ENCODE measurements around the gene TET3.
A peak's percentile ranks its signal among the peaks of the same experiment; 100 is the strongest.

Gene TET3

DNA sequence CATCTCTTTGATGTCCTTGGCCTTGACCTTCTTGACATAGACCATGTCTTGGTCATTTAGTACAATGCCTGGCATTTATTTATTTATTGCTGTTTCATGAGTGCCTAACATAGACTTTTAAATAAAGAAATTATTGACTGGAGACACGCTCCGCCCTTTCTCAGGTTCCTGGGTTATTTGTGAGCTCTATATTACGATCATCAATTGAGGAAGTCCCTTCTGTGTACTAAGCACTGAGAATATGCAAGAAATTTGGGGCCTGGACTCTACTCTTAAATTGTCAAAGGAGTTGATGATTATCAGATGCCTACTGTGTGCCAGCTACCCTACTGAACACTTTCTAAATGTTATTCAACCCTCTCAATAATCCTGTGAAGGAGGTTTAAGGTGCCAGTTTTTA, 19.7 kb upstream of the TET3 start:
- DNase-seq: no peak

DNA sequence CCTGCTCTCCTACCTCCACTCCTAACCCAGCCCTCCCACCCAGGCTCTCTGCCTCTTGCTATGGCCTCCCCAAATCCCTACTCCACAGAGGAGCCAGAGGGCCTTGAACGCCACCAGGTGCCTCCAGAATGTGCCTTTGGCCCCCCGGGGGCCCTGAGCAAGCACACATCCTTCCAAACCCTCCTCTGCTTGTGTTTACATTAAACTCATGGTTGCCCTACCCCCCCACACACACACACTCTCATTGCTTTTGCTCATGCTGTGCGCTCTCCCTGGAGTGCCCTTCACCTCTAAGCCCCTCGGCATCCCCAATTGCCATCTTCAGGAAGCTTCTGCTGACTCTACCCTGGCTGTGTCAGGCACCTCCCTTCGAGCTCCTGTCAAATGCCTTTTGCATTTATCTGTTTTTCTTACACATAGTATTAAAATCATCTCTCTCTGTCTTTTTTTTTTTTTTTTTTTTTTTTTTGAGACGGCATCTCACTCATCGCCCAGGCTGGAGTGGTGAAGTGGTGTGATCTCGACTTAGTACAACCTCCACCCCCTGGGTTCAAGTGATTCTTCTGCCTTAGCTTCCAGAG, 16.3 kb upstream of the TET3 start:
- no peak for DNase-seq

DNA sequence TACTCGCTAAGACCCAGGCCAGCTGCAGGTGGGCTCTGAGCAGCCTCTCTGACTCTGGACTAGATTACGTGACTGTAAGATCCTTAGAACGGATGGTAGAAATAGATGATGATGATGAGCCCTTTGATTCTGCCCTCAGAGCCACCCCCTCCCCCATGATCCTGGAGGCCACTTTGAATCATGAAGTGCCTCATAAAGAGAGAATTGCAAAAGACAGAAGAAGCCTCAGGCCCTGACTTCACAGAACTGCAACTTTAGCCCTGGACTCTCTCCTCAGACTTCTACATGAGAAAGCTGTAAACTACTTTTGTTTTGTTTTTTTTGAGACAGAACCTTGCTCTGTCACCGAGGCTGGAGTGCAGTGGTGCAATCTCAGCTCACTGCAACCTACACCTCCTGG, 15.4 kb upstream of the TET3 start:
- no peak for DNase-seq

DNA sequence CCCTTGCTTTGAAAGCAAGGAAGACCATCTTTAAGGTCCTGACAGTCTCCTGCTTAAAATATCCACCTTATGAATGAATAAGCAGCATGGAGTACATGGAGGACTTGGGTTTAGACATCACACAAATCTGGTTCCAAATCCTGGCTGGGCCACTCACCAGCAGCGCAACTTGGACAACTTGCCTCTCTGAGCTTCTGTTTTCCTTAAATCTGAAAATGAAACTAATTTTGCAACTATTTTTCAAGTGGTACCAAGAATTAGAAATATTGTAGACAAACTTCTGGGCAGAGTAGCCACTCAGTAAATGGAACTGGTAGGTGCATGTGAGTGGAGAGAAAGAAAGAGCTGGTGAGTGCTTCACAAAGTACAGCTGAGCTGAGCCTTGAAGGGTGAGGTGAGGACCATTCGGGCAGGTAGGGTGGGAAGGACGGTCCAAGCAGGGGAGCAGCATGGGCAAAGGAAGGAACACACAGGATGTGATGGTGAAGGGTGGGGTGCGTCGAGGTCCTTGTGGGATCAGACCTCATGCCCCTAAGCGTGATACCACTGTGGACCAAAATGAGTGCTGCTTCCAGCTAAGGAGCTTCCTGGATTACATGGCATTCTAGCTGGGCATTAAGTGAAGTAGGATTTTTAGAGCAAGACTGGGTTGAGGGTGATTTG, 14.4 kb upstream of the TET3 start:
- no peak for DNase-seq

DNA sequence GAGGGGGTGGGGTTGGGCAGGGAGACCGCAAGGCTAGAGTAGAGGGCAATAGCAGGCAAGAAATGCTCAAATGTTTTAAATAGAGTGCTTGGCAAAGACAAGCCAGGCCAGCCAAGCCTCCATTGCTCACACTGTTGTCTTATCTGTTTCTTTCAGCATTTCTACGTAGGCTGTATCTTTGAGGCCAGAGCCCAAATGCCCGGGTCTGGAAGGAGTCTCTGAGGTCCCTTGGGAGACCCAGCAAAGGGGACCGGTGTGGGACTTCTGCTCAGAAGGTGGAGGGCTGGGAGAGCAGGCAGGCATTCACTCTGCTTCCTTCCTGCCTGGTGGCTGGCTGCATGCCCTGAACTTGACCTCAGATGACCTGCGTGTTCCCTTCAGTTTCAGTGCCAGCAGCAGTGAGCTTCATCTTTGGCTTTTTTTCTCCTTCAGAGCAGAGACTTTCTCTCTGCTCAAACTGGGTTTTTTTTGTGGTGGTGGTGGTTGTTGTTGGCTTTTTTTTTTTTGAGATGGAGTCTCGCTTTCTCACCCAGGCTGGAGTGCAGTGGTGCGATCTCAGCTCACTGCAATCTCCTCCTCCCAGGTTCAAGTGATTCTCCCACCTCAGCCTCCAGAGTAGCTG, 13.7 kb upstream of the TET3 start:
- peak; percentile 84 for DNase-seq

DNA sequence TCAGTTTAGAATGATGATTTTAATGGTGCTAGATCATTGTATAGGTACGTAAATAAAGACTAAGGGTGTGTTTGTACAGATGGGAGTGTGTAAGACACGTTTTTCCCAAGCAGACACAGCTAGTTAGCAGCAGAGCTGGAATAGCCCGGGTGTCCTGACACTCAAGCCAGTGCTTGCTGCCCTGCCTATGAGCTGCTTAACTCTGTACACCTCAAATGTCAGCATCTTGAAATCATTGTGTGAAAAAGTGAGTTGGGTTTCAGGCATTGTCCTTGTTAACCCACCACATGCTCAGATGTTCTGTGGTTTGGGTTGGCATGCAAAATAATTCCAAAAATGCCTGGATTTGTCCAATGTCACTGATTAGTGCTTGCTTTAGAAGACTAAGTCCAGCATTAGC, 13.0 kb upstream of the TET3 start:
- no peak for DNase-seq

DNA sequence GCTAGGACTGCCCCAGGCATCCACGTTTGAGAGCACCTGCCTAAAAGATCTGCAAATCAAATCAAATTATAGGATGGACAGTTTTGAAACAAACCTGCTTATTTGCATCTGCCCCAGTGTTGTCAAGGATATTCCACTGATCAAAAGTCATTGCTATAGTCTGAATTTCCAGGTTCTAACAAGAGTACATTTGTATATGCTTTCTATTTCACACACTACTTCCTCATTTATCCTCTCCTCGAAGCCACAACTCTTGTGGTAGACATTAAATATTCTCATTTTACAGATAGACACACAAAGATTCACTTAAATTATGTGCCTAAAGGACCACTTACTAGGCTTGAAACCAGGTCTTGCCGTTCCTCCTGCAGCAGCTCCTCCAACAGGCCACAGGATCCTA, 11.9 kb upstream of the TET3 start:
- no peak for DNase-seq

DNA sequence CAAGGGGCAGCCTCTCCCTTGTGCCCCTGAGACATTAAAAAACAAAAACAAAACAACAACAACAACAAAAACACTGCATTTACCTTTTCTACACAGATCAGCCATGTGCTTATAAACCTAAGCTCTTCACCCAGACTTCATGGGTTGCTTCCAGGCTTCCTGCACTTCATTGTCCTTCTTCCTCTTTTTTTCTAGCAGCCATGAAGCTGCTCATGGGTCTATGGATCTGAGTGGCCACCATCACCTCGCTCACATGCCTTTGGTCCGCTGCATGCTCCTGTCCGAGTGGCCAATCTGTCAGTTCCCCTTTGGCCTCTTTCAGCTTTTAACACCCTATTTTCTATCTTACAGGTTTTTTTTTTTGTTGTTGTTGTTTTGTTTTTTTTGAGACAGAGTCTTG, 9.0 kb upstream of the TET3 start:
- DNase-seq: no peak

DNA sequence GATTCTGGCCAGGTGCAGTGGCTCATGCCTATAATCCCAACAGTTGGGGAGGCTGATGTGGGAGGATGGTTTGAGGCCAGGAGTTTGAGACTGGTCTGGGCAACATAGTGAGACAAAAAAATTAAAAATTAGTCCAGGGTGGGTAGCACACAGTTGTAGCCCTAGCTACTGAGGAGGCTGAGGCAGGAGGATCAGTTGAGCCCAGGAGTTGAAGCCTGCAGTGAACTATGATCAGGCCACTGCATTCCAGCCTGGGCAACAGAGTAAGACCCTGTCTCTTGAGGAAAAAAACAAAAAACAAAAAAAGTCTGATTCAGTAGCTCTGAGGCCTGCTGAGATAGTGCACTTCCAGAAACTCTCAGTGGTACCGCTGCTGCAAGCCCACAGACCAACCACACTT, 7.9 kb upstream of the TET3 start:
- no peak for DNase-seq

DNA sequence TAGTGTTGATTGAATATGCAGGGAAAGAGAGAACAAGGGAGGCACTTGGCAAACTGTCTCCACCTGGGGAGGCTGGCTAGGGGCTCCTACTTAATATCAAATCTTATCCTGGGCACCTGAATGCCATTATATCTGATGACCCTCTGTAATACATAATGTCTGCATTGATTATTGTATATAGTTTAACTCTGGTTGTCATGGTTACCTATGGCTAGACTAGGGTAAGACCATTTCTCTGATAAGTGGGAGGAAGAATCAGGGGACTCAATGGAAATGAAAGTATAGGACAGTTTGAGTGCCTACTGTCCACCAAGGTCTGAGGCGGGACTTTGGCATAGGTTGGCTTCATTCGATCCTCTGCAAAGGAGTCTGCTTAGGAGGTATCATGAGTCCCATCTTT, 7.2 kb upstream of the TET3 start:
- no peak for DNase-seq

DNA sequence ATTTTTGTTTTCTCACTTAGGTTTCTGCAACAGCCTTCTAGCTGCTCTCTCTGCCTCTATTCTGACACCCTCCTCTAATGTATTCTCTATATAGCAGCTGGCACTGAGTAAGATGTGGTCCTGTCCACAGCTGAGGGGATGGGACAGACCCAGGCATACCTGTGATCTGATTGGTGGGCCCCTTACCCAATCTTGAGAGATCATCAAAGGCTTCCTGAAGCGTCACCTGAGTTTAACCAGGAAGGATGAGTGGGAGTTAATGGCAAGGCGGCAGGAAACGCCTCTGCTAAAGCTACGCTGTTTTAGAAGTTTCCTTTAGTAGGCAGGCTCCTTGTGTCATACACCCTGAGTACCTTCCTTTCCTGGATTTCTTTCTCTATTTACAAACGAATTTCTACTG, 5.7 kb upstream of the TET3 start:
- DNase-seq: peak; percentile 33

DNA sequence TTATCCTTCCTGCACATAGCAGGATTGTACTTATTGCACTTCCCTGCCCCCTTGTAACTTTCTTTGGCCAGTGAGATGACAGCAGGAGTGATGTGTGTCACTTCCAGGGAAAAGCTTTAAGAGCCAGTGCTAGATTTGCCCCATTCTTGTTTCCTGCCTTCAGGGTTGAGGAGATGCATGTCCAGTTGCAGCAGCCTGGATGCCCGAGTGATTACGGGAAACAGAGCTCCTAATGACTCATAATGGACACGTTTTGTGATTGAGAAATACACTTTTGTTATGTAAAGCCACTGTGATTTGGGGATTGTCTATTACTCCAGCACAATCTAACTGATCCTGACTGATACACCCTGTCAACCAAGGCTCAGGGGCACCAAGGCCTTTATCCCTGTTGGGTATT, 5.0 kb upstream of the TET3 start:
- DNase-seq: no peak

DNA sequence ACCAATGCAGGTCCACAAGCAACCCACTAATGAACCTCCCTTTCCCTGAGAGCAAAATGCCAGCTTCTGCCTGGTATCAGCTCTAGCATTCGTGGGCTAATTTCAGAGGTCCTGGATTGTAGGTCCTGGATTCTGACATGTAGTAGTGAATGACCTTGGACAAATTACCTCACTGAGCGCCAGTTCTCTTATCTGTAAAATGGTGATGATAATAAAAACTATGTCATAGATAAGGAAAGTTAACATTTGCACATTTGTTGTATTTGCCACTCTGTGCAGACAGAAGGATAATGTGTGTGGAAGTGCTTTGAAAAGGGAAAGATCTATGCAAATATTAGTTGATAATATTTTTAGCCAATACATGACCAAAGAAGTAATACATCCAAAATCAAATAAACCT, 4.1 kb upstream of the TET3 start:
- DNase-seq: no peak

DNA sequence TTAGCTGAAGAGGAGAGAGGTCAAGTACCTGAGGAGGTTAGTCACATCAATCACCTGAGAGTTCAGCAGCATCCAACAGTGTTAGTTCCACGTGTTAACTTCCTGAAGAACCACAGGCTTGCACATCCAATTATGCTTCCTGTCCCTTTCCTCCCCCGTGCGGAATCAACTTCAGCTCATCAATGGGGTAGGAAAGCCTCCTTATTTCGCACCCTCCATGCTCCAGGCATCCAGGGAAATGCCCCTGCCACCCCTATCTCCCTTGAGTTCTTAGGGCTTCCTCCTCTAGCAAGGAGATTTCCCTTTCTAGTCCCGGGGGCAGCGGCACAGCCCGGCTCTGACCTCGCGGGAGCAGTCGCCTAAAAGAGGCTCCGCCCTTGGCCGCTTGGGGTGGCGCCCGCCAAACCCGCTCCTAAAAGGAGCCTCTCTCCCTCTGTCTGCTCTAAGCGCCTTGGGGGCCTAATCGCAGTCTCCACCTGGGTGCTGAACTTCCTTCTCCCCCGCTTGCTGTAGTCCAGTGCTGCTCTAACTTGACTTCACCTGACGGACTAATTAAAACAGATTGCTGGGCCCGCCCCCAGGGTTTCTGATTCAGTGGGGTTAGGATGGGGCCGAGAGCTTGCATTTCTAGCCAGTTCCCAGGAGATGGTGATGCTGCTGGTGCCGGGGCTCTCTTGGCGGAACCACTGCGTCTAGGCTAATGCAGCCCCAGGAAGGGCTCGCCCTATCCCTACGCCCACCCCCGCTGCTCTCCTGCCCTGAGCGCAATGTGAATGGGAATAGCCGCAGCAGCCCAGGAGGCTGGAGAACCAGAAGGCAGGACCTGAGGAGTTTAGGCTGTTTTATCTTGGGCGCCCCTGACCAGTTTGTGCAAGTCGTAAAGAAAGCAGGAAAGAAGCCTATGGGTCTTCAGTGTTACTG, 3.4 kb upstream of the TET3 start:
- no peak for DNase-seq

DNA sequence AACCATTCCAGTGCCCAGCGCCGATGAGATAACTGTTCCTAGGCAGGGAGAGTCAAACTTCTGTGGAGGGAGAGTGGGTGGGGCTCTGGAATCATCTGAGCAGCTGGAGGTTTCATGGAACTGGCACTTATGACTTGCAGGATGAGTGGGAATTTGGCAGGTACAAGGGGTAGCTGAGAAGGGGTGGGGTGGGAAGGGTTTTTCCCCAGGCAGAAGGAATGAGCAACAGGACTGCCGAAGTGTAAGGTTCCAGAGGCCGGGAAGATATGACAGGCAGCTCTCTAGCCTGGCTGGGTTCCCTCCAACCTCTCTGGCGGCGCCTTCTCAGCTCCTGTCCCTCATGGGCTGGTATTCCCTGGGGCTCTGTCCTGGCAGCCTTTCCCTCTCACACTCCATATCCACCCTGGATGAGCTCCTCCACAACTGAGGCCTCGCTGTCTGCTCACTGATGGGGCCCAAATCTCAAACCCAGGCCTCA, 2.5 kb upstream of the TET3 start:
- DNase-seq: no peak

DNA sequence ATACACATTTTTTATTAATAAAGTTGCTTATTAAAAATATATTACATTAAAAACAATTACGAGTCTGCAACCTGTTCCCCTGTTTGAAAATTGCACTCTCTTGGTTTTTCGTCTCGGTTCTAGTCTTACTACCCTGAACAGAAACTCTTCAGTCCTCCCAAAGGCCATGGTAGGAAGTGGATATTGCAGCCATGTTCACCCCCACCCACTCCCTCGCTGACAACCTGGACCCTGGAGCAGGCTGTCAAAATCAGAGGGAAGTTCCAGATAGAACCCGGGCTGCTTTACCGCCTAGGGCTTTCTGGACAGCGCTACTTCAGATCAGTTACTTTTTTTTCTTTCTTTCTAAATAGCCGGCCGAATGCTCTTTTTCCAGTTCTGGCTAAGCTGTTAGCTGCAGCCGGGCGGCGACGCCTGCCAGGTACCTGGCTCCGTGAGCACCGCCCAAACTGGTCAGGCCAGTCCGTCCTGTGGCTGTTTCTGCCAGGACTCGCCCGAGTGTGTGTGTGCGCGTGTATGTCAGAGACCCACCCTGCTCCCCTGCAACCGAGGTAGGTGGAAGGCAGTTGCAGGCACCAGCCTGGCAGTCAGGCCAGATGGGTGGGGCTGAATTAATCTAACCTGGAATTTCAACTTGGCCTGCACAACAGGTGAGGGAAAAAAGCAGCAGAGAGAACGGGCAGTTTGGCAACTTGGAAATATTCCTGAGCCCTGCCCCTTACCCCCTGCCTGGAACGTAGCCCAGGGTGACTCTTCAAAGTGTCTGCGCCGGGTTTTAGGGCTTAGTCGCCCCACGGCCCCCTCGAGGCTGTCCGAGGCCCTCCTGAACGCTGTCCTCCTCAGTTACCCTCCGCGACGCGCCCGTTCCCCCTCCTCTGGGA, 1.1 kb upstream of the TET3 start:
- no peak for DNase-seq

DNA sequence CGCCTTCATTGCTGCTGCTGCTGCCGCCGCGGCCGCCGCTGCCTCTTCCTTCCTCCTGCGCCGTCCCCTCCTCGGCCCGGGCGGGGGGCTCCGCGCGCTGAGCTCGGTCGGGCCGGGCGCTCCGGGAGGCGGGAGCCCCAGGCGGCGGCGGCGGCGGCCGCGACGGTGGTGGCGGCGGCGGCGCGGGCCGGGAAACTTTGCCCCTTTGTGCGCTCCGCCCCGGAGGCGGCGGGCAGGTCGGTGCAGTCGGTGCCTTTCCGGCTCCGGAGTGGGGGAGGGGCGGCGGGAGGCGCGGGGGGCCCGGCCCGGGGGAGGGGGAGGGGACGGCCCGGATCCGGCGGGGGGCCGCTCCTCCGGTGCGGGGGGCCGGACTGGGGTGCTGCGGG, 205 bp downstream of the TET3 start:
- no peak for DNase-seq

DNA sequence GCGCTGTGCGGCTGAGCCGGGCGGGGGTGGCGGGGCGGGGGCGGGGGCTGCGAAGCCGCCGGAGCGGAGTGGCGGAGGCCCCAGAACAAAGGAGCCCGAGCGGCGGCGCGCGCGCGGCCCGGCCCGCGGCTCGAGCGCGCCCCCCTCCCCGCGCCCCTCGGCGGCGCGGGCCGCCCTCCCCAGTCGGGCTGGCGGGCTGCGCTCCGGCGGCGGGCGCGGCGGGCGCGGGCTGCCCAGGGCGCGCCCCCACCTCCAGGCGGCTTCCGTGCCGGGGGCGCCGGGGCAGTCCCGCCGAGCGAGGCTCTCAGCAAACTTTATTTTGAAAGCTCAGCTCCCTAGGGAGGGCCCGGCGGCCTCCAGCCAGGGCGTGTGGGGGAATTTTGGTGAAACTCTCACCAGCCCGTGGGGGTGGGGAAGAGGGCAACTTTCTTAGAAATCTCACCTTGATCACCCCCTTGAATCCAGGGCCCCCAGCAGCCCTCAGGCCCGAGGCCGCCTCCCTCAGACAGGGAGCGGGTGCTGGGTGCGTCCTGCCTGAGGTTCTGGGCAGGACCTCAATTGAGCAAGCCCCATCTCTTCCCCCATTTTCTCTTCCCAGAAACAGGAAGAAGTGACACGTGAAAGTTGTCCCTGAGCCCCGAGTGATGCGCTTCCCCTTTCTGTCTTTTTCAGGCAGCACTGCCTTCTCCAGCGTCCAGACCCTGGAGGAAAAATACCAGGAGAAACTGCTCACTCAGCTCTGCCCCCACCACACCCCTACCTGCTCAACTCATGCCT, 786 bp downstream of the TET3 start:
- no peak for DNase-seq

DNA sequence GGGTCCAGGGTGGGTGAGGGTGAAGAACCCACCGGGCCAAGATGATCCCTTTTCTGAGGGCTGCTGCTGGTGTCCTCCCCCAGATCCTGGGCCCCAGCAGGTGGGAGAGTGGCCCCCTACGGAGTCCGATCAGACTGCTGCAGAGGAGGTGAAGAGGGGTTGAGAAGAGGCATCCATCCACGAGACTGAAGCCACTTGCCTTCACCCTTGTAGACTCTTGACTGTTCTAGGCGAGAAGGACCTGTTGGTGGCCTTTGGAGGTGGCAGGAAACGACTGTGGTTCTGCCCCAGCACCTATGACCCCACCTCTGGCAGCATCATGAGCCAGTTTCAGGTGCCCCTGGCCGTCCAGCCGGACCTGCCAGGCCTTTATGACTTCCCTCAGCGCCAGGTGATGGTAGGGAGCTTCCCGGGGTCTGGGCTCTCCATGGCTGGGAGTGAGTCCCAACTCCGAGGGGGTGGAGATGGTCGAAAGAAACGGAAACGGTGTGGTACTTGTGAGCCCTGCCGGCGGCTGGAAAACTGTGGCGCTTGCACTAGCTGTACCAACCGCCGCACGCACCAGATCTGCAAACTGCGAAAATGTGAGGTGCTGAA, 1.5 kb downstream of the TET3 start:
- DNase-seq: no peak

DNA sequence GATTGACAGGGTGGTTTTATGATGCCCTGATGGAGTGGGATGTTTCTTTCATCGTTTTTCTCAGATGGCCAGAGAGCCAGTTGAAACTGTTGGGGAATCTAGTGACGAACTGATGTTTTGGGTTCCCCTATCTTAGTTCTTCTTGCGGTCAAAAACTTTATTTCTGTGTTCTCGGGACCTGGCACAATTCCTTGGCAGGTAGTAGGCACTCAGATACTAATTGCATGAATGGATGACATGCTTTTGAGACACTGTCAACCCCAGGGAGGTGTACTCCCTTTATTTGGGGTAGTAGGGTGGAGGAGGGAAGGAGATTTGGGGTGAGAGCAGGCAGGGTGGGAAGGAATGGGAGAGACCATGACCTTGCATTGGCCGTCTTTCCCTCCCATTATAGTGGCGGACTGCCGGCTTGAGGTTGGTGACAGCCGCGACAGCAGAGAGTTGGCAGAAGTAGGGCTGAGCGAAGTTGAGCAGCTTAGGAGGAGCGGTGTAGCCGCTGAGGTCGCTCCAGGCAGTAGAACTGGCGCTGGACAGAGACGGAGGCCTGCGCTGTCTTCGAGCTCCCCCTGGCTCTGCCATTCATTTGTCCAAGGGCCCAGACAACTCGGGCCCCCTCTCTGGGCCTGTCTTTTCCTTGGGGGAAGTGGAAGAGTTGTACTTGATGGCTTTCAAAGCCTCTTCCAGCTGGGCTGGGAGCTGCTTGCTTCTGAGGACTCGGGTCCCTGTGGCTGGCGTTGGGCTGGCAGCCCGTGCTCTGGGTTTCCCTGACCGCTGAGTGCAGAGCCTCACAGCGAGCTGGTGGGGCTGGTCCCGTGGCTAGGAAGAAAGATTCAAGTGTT, 2.6 kb downstream of the TET3 start:
- DNase-seq: no peak
